A673 (cell line): Measurements from ENCODE around the gene ACTR5. TPM values are rescaled to one million over a fixed set of nuclear protein-coding genes. Genes with fewer than 3 reads are reported as not detected.
A peak's percentile ranks its signal among the peaks of the same experiment; 100 is the strongest.

Experiments used
- BruUV-seq: library from RNA; stranded (reverse); fragments of 400-500 nt; replicated peaks from 2 replicates; lab custom pipeline; 2021; lab: Mats Ljungman, UMichigan
- CTCF ChIA-PET: fragments of 300-600 bp; sonication (Branson Sonifier 250); formaldehyde crosslinking; loops from one replicate; lab custom pipeline; 2022; ENCODE audit warnings: antibody characterized with exemption; lab: Charles Lee
- POLR2A ChIA-PET: fragments of 300-600 bp; sonication (Branson Sonifier 250); formaldehyde crosslinking; loops from one replicate; lab custom pipeline; 2022; ENCODE audit warnings: antibody characterized with exemption; ENCODE audit not compliant: low non-redundant PET; lab: Charles Lee
- DNase-seq: peaks from one replicate; pipeline ENCODE4 v3.0.0-alpha.2; 2015; ENCODE audit warnings: low spot score
- H3K27ac ChIP-seq: fragments of 200-600 bp; sonication (generic); 2 replicates; pipeline ENCODE4 v1.5.1; 2016; ENCODE audit warnings: mixed run types, low read depth, mild to moderate bottlenecking, mixed read lengths, antibody characterized with exemption, low read length; ENCODE audit not compliant: poor library complexity, severe bottlenecking
- H3K27me3 ChIP-seq: fragments of 200-600 bp; sonication (generic); replicated peaks from 2 replicates; pipeline ENCODE4 v1.6.1; 2017; ENCODE audit warnings: mixed run types, low read depth, mild to moderate bottlenecking, mixed read lengths, antibody characterized with exemption, low read length; ENCODE audit not compliant: insufficient read depth, poor library complexity
- H3K36me3 ChIP-seq: fragments of 200-600 bp; sonication (generic); 2 replicates; pipeline ENCODE4 v1.6.1; 2016; ENCODE audit warnings: mixed run types, mild to moderate bottlenecking, mixed read lengths, antibody characterized with exemption, low read length; ENCODE audit not compliant: insufficient read depth, poor library complexity, severe bottlenecking
- H3K4me1 ChIP-seq: fragments of 200-600 bp; sonication (generic); 2 replicates; pipeline ENCODE4 v1.6.1; 2017; ENCODE audit warnings: mixed run types, mild to moderate bottlenecking, mixed read lengths, antibody characterized with exemption, low read length; ENCODE audit not compliant: insufficient read depth, poor library complexity, severe bottlenecking
- H3K4me3 ChIP-seq: fragments of 200-600 bp; sonication (generic); 2 replicates; pipeline ENCODE4 v1.5.1; 2016; ENCODE audit warnings: low read depth, mixed run types, mild to moderate bottlenecking, mixed read lengths, low read length; ENCODE audit not compliant: poor library complexity, severe bottlenecking
- H3K9me3 ChIP-seq: fragments of 200-600 bp; sonication (generic); 2 replicates; pipeline ENCODE4 v1.6.1; 2016; ENCODE audit warnings: mixed run types, low read depth, mild to moderate bottlenecking, mixed read lengths, antibody characterized with exemption, low read length; ENCODE audit not compliant: poor library complexity, severe bottlenecking
- EZH2 ChIP-seq: fragments of 200-600 bp; sonication (generic); IDR thresholded peaks from 2 replicates; pipeline ENCODE4 v1.6.1; 2017; ENCODE audit warnings: borderline replicate concordance, low read depth, mild to moderate bottlenecking, mixed read lengths, antibody characterized with exemption, low read length; ENCODE audit not compliant: poor library complexity, severe bottlenecking
- intact Hi-C: fragments of 100-400 bp; cut with micrococcal nuclease; formaldehyde crosslinking; loops from one replicate; pipeline ENCODE4 v1.10.0; 2022; ENCODE audit not compliant: unreplicated experiment
- total RNA-seq: library from RNA; stranded (reverse); gene quantifications from 2 replicates; pipeline ENCODE4 v1.2.3, GENCODE V29; 2021
- TF ChIP-seq, protein P1 (sequence below): fragments of 300-800, 200-600 bp; sonication (generic); conservative IDR thresholded peaks from 2 replicates; pipeline ENCODE4 v1.5.1; 2017; ENCODE audit warnings: low read depth, mild to moderate bottlenecking, antibody characterized with exemption, low read length, moderate library complexity, mixed read lengths

Gene ACTR5
- total RNA-seq, 1 experiment from 2014 or later: 11.5 TPM

DNA sequence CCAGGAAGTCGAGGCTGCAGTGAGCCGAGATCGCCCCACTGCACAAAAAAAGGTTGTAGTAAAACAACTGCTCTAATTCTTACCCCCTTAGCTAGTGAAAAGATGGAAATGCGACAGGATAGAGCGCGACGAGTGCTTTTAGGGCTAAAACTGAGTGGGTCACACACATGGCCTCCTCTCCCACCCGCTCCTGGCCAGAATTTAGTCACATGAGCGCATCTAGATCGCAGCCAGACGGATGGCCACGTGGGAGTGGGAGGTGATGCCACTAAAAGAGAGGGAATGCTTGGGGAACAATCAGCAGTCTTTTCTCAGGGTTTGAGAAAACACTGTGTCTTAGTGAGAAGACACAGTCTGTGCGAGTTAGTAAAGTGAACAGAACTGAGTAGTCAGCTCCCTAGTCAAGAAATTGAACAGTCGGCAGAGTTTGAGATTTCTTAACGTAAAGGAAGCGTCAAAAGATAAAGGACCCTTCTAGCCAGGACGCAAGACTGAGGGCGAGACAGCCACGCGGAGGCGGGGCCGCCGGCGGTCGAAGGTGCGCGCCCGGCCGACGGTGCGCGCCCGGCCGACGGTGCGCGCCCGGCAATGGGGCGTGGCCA lies 664 bp upstream of the ACTR5 start:
- CTCF ChIA-PET: interaction anchor here (0.6 kb wide), 1 partner anchor 21 kb away, joined by 3 read pairs; no protein-coding TSS in a partner anchor
- H3K4me1 ChIP-seq: peaks cover 6% of the 10 kb centered on the region
- intact Hi-C loops: no loop called here
- H3K27ac ChIP-seq: peak overlapping the region; percentile 75
- H3K36me3 ChIP-seq: peaks cover 2% of the 10 kb centered on the region
- H3K9me3 ChIP-seq: no peaks in the 10 kb centered on the region
- POLR2A ChIA-PET: no interaction called here
- DNase-seq: no peak
- TF ChIP-seq, protein P1, sequence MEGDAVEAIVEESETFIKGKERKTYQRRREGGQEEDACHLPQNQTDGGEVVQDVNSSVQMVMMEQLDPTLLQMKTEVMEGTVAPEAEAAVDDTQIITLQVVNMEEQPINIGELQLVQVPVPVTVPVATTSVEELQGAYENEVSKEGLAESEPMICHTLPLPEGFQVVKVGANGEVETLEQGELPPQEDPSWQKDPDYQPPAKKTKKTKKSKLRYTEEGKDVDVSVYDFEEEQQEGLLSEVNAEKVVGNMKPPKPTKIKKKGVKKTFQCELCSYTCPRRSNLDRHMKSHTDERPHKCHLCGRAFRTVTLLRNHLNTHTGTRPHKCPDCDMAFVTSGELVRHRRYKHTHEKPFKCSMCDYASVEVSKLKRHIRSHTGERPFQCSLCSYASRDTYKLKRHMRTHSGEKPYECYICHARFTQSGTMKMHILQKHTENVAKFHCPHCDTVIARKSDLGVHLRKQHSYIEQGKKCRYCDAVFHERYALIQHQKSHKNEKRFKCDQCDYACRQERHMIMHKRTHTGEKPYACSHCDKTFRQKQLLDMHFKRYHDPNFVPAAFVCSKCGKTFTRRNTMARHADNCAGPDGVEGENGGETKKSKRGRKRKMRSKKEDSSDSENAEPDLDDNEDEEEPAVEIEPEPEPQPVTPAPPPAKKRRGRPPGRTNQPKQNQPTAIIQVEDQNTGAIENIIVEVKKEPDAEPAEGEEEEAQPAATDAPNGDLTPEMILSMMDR: no peak
- no peak for TF ChIP-seq EZH2
- peak overlapping the region; percentile 94 for H3K4me3 ChIP-seq
- no TSS peak for BruUV-seq
- no peaks in the 10 kb centered on the region for H3K27me3 ChIP-seq

DNA sequence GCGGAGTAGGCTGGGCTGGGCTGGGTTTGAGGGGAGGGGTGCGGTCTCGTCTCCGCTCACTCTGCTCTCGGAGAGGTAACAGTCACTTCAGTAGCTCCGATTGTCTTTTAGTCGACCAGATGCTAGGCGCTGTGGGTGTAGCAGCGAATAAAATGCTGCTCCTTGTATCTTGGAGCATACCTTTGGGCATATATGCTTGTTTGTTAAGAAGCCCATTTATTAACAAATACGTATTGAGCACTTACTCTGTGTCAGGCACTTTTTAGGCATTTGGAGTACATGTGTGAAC lies 545 bp downstream of the ACTR5 start:
- POLR2A ChIA-PET: no interaction called here
- no peak for TF ChIP-seq EZH2
- TF ChIP-seq, protein P1: no peak
- intact Hi-C loops: loop anchor here (1.0 kb wide), 1 partner anchor 99 kb away; no protein-coding TSS in a partner anchor
- DNase-seq: no peak
- Histone ChIP-seq H3K27me3 (no peaks in the 10 kb centered on the region), H3K4me3 (peak overlapping the region; percentile 94), H3K9me3 (no peaks in the 10 kb centered on the region), H3K27ac (peak overlapping the region; percentile 75), H3K36me3 (peaks cover 4% of the 10 kb centered on the region), H3K4me1 (peaks cover 6% of the 10 kb centered on the region)
- CTCF ChIA-PET: no interaction called here
- BruUV-seq: no TSS peak

DNA sequence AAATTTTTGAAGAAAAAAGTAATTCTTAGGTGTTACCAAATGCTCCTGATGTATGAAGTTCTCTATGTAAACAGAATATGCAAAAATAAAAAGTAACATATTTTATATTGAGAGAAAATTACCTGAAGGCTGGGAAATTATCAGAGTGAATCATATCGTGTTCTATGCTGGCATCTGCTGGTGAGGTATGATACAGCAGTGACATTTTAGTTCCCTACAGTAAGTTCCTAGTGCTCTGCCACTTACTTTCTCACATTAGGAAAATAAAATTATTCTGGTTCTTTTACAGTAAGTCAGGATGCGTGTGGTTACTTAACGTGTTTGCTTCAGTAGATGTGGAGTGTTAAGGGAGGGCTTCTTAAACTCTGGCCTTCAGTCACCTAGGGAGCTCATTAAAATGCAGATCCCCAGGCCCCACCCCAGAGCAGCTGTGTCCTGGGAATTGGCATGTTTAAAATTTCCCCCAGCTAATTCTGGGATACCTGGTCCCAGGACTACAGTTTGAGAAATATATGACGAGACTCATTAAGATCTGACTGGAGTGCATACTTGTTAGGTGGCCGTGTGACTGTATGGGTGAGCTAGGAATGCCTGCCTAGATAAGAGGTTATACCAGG lies 3.2 kb downstream of the ACTR5 start:
- H3K36me3 ChIP-seq: peaks cover 20% of the 10 kb centered on the region
- H3K27me3 ChIP-seq: no peaks in the 10 kb centered on the region
- no TSS peak for BruUV-seq
- peaks cover 6% of the 10 kb centered on the region for H3K4me1 ChIP-seq
- ChIA-PET CTCF (interaction anchor here (0.9 kb wide), 1 partner anchor 101 kb away, joined by 3 read pairs; no protein-coding TSS in a partner anchor), POLR2A (no interaction called here)
- intact Hi-C loops: loop anchor here (1.0 kb wide), 1 partner anchor 105 kb away; no protein-coding TSS in a partner anchor
- TF ChIP-seq, protein P1: peak; percentile 71
- no peak for TF ChIP-seq EZH2
- no peaks in the 10 kb centered on the region for H3K9me3 ChIP-seq
- H3K27ac ChIP-seq: no peak overlapping the region
- peak; percentile 41 for DNase-seq
- no peak overlapping the region for H3K4me3 ChIP-seq
